DMS153 treated with DMSO at 0.1 percent for 48 hours (cell line): ENCODE data around the gene CCDC27.

Experiments used
- DNase-seq: peaks from one replicate; lab custom pipeline; 2025; ENCODE audit not compliant: unreplicated experiment; lab: John Stamatoyannopoulos, UW

CCDC27 gene

DNA sequence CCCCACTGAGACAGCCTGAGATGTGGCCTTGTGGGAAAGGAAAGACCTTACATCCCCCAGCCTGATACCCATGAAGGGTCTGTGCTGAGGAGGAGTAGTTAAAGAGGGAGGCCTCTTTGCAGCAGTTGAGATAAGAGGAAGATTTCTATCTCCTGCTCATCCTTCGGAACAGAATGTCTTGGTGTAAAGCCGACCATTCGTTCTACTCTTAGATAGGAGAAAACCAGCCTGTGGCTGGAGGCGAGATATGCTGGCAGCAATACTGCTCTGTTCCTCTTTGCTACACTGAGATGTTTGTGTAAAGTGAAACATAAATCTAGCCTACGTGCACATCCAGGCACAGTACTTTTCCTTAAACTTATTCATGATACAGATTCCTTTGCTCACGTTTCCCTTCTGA is 1.5 kb upstream of the CCDC27 start:
- DNase-seq = no peak

DNA sequence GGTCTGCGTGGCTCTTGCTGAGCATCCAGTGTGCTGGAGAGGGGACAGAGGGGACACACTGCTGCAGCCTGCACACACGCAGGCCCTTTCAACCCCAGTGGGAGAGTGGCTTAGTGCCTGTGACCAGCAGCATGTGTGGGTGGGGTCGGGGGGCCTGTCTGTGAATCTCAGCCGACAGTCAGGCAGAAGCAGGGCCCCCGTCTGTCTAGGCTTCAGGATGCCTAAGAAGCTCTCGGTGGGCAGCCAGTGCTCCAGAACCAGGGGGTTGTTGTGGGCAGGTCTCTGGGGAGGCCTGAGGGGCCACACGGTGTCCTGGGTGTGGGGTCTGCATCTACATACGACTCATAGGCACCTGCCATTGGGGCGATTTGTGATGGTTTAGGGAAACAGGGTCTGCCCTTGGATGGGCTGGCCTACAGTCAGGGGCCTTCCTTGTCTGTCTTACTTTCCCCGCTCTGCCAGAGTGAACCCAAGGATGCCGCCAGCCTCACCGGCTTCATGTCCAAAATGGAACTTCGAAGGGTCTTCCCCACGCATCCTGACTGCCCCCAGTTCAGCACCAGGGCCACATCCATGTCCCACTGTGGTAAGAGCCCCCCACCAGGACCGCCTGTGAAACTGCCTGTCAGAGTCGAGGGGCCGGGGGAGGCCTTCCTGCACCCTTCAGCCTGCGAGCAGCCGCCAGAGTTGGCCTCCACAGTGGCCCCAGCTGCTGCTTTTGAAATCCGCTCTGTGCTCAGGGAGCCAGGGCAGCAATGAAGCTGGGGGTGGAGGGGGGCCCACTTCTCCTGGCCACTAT is 1.6 kb downstream of the CCDC27 start:
- no peak for DNase-seq

DNA sequence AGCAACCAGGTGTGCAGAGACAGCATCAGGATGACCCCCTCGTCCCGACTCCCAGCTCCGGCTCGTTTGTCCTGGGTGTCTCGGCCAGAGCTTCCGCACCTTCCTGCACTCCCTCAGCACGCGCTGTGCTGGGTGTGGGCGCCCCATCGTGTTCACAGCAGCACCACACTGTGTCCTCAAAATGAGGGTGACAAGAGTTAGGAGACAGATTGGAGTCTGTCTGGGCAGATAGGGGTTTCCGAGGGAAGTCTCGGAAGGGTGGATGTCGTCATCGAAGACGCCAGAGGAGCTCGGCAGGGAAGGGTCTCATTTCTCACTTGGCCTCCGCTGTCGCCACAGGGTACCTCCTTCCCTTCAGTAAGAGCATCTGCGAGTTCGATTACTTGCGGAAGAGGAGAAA is 4.1 kb downstream of the CCDC27 start:
- no peak for DNase-seq

DNA sequence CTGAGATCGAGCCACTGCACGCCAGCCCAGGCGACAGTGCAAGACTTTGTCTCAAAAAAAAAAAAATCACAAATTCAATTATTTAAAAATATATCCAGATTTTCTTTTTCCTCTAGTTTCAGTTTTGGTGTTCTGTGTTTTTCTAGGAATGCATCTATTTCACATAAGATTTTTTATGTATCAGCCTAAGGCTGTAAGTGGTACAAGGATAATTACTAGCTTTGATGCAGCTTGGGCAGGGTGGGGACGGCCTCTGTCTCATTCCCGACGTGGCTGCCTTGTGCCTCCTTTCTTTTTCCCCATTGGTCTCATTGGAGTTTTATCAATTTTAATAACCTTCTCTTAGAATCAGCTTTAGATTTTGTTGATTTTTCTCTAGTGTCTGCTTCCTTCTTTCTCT is 6.9 kb downstream of the CCDC27 start:
- DNase-seq = no peak

DNA sequence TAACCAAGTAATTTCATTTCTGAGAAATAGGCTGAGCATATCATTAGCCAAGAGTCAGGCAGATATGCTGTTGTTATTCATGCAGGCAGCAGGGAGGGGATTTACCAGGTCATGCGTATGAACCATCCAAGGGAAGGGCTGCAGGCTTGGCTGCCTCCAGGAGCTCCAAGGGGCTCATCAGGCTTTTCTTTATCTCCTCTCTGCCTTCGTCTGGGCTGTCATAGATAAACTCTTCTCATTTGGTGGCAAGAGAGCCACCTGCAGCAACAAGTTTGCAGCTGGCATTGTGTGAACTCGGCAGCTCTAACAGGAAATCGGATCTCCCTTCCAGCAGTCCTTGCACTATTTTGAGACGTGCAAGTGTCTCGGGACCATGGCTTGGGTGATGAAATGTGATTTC is 7.5 kb downstream of the CCDC27 start:
- no peak for DNase-seq

DNA sequence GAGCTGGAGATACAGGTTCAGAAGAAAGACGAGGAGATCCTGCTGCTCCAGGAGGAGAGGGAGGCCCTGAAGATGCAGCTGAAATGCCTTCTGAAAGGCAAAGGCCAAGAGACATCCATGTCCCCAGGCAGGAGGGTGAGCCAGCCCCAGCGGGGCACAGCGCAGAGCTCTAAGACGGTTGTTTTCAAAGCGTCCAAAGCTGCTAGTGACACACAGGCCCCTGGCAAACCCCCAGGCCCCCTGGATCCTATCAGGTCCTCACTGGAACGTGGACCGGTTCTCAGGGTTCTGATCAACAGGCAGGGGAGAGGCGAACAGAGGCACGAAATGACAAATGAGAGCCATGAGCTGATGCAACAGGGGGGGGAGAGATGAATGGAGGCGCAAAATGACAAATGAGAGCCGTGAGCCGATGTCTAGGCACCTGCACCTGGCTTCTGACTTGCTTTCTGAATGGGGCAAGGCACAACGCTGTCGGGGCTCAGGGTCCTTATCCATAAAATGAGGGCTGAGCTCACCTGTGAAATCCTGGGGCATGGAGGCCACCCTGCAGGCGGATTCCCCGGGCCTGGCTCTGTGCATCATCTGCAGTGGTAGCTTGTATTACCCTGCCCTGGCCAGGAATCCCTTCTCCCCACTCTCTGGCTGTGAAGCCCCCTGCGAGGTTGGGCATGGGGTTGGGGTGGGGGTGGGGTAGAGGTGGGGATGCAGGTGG is 9.2 kb downstream of the CCDC27 start:
- no peak for DNase-seq

DNA sequence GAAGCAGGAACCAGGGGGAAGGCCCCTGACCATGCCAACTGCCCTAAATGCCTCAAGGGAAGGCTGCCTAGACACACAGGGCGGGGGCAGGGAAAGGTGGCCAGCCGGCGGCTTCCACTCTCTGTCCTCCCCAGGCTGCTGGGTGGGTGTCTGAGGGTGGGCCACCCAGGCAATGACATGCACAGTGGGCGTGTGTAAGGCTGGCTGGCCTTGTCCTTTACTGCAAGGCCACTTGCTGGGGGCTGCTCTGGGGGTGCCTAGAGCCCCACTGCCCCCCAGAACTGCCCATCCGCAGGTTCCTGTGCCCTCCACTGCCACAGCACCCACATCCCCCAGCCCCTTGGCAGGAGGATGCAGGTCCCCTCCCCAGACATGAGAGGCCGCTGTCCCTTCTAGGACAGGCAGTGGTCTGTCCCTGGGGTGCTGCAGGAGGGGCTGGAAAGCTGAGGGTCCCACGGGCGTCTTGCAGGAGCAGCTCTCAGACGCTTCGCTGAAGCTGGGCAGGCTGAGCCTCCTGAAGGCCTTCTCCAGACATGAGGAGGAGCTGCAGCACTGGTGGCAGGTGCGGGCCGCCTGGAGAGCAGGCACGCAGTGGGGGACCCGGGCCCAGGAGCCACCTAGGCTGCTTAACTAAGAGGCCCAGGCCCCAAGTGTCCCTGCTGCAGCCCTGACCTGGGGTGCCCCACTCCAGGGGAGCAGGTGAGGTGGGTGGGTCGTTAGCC is 10.1 kb downstream of the CCDC27 start:
- no peak for DNase-seq

DNA sequence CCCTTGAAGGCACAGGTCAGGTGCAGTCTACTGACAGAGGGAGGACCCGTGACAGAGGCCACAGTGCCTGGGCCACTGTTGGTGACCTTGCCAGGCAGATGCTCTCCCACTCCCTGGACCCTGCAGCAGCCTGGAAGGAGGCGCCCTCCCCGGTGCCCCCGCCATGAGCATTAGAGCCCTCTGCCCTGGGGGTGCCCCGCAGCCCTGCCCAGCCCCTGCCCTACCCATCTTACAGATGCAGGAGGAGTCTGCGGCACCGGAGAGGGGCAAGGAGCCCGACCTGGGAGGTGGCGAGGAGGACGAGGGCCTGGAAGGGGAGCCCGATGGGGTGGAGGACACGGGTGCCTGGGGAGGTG is 10.6 kb downstream of the CCDC27 start:
- DNase-seq = no peak

DNA sequence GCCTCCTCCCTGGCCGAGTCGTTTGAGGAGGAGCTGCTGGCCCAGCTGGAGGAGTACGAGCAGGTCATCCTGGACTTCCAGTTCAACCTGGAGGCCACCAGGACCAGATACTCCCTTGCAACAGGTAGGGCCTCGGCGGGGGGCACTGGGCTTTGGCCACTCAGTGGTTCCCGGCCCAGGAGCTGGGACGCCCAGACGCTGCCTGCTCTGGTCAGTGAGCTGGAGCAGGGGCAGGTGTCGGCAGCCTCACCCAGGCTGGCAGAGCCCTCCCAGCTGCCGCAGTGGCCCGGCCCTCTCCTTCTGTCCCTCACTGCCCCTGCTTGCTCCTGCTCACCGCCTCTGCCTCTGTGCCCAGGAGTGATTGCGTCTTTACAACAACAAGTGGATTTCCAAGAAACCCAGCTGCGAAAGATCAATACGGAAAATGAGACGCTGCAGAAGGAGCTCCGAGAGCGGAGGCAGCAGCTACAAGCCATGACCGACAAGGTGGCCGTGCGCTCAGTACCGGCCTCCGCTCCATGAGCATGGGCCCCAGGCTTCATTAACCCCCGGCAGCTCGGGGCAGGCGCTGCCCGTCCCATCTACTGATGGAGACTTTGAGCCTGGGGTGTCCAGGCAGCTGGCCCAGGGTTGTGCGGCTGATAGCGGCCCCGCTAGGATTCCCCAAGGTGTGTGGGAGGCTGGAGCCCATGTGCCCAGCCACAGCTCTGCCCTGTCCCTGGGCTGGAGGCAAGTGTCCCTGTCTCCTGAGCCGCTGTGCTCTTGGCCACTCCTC is 11.3 kb downstream of the CCDC27 start:
- no peak for DNase-seq

DNA sequence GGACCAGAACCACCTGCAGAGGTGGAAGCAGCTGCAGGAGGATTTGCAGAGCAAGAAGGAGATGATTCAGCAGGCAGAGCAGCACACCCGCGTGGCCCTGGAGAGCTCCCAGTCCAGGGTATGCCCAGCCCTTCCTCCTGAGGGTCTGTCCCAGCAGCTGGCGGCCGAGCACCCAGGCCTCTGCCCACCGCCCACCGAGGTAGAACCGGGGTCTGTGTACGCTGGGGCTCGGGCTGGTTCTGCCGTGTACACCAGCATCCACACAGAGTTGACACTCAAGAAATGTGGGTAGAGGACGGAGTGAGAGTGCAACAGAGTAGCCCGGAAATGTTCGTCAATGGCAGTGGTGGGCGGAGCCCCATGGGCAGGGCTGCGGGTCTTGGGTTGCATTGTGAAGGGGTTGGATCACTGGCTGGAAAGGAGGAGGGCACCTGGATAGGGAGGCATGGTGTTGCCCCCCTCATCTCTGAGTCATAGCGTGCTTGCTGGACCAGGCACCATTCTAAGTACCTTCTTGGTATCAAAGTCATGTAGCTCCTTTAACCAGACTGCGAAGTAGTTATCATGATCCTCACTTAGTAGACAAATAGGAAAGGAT is 15.2 kb downstream of the CCDC27 start:
- DNase-seq = no peak

DNA sequence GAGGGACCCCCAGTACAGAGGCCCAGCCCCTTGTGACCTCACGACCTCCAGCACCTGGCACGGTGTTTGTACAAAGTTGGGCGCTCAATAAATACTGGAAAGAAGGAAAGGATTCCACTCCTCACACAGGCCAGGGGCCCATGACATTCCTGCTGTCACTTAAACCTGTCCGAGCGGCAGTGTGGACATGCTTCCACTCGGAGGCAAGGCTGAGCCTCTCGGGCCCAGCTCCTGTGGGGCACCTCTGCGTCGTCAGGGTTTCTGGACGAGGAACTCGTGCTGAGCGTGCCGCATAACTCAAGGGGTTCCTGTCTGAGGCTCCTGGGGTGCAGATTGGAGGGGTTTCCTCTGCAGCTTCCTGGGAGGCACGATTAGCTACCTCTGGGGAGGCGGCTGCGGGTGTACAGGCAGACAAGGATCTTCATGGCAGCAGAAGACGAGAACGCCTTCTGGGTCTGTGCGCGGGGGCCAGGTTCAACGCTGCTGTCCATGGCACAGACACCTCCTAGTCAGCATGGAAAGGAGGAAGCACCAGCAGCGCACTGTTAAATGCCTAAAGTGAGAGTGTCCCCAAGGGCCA is 16.7 kb downstream of the CCDC27 start:
- no peak for DNase-seq

DNA sequence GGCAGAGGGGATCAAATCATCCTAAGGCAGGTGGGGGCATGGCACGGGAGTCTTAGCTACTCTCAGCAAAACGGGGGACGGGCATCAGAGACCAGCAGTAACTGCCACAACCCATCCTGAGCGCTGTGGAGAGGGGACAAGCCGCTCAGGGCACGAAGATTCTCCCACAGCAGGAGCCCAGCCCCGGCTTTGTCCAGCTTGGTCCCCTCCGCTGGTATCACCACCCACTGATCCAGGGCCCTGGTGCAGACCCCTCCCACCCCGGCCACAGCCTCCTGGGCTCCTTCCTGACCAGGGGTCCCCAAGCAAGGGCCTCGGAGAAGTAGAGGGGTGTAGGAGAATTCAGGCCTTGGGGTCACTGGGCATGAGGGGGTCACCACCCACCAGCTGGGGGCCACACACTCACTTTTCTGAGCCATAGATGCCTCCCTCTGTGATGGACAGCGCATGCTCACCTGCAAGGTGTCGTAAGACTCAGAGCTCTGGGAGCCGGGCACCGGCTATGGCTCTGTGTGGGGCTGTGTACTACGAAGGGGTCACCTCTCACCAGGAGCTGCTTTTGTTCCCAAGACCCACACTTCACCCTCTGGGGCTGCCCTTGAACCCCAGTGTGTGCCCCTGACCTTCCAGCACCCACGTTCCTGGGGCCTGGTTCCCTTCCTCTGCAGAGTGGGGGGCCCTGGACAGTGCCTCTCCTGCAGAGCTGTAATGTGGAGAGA is 18.0 kb downstream of the CCDC27 start:
- DNase-seq = no peak

DNA sequence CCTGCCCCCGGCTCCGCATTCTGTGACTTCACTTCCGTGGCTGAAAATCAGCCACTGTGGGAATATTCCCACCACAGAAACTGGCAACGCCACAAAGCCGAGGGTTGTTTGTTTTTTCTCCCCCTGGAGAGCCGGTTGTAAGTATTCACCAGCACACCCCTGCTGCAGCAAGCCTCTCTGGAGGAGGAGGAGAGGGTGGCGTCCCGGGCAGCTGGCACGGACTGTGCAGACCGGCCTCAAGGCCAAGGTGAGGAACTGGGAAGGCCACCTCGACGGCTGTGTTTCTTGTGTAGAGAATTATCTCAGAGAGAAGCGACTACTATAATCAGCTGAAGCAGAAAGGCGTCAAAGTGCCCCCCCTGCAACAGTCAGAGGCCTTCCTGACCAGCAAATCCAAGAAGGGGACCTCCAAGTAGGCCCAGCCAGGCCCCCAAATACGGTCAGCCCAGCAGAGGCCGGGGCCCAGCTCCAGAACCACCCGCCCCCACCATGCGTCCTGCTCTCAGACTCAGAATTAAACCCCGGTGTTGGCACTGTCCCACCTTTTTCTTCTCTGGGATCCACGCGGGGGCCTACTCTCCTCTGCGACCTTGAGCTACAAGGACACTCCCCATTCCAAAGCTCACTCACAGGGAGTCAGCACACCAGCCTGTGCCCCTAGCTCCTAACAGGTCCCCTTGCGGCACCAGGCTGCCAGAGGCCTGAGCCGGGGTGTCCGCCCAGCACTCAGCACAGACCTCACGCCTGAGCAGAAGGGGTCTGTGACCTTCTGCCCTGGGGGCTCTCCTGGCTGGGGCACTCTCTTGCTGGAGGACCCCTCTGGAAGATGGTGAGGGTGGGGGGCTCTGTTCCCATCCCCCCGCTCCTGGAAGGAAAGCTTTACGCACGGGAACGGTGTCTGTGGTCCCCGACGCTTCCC is 19.1 kb downstream of the CCDC27 start:
- no peak for DNase-seq

DNA sequence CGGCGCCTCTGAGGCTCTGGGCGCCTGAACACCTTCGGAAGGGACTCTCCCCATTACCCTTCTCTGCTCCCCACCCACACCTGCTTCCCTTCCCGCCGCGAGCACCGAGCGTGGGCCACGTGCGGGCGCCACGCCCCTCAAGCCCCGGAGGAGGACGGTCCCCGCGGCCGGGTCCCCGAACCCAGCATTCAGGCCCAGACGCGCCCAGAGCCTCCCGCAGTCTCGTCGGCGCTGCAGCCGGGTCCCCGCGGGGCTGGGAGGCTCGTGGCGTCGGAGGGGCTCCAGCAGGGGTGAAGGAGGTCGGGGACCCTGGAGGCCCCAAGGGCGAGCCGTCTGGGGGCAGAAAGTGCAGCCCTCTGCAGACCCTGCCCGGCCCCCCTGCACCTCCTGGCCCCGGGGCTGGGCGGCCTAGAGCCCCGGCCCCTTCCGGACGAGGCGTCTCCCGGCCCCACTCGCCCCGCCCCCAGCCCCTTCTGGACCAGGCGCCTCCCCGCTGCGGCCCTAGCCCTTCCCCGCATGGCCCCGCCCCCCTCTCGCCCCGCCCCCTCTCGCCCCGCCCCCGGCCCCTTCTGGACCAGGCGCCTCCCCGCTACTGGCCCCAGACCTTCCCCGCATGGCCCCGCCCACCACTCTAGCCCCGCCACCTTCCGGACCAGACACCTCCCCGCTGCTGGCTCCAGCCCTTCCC is 19.9 kb downstream of the CCDC27 start:
- DNase-seq = peak; percentile 26

DNA sequence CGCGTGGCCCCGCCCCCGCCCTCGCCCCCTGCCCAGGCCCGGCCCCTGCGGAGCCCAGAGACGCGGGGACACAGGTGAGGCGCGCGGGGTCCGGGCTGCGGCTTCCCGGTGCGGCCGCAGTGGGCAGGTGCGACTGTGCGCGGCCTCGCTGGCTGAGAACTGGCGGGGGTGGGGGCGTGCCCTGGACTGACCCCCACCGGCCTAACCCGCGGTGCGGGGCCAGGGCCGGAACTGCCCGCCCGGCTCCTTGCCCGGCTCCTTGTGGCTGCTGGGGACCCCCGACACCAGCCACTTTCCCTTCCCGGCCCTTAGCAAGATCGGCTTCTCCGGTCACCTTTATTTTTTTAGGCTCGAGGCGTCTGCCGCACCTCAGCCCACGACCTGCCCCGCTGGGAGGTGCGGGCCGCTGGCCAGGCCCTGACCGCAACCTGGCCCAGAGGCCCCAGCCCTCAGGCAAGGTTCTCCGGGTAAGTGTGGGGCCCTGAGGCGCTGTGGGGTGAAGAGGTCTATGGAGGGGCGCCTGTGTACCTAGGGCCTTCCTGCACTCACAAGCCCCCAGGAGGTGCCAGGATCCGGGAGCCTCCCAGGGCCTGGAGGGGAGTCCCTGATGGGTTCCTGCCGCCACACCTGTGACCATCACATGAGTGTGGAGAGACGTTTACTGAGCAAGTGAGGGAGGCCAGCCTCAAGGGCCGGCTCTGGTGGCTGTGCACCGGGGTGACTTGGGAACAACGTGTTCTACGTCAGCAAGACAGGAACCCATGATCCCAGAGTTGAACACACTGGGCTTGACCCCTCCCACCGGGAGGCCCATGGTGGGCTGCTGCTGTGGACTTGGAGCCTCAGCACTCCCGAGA is 20.7 kb downstream of the CCDC27 start, which contains the start of gene SMIM1:
Gene SMIM1, plus strand, starts transcription at position 35 of the 857 bp plus-strand sequence. CDS start 2,625 bp downstream, outside the sequence.
- DNase-seq = no peak

DNA sequence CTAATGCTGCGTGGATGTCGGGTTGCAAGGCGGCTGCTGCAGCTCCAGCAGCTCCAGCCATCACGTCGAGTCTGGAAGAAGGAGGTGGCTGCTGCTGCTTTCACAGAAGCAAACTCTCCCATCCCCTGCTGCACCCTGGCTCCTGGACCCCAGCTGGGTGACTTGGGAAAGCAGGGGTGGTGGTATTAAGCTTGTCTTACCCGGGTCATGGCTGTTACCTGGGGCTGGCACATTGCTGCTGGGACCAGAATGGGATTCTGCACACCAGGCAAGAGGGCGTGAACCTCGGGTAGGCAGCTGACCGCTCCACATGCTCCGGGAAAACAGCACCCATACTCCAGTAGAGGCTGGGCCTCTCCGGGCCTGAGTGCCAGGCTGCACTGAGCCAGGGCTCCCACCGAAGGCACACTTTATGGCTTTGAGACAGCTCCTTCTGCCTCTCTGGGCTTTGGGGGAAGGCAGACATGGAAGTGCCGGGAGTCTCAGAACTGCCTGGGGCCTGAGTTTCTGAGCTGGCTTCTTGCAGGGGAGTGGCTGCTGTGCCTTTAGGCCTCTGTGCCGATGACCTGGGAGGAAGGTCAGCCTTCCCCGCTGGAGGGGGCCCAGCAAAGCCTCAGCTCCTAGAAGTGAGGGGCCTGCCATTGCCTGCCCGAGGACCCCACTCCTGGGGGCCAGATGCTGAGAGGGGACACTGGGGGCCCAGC is 21.5 kb downstream of the CCDC27 start:
- no peak for DNase-seq
